A673 (cell line): Measurements from ENCODE around the gene PKLR.

Experiments
- CTCF ChIP-seq: fragments of 300-800, 200-600 bp; sonication (generic); conservative IDR thresholded peaks from 2 replicates; pipeline ENCODE4 v1.5.1; 2017; ENCODE audit warnings: low read depth, mild to moderate bottlenecking, antibody characterized with exemption, low read length, moderate library complexity, mixed read lengths
- EZH2 ChIP-seq: fragments of 200-600 bp; sonication (generic); IDR thresholded peaks from 2 replicates; pipeline ENCODE4 v1.6.1; 2017; ENCODE audit warnings: borderline replicate concordance, low read depth, mild to moderate bottlenecking, mixed read lengths, antibody characterized with exemption, low read length; ENCODE audit not compliant: poor library complexity, severe bottlenecking

DNA sequence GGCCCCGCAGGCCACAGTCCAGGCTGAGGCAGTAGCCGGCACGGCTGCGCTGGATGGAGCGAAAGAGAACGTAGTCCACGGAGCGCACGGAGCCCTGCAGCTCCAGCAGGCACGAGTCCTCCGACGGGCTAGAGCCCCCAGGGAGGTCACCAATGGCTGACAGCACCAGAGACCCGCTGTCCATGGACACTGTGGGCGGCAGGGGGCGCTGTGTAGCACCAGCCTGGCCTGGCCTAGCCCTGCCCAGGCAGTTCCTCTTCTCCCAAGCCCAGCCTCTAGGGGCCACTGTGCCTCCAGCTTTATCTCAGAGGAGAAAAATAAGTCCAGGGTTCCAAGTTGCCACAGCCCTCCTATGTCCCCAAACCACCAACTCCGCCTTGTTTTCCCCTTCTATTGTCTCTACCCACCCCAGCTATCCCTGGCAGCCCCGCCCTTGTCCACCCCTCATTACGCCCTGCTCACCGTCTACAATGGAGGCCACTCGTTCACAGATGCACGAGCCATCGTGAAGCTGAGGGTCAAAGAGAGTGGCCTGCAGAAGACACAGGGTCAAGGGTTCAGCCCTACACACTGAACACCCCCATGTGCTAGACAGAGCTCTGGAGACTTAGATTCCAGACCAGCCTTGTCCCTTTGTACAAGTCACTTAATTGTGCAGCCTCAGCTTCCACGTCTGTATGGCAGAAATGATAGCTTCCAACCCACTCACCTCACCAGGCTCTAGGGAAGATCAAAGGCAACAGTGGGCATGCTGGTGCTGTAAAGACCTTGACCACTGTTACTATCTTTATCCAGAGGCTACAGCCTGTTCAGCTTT lies 50.4 kb downstream of the PKLR start:
- TF ChIP-seq CTCF (peak; percentile 100), EZH2 (no peak)
